ENCODE data around the gene ABCA2.

Gene ABCA2, protein sequence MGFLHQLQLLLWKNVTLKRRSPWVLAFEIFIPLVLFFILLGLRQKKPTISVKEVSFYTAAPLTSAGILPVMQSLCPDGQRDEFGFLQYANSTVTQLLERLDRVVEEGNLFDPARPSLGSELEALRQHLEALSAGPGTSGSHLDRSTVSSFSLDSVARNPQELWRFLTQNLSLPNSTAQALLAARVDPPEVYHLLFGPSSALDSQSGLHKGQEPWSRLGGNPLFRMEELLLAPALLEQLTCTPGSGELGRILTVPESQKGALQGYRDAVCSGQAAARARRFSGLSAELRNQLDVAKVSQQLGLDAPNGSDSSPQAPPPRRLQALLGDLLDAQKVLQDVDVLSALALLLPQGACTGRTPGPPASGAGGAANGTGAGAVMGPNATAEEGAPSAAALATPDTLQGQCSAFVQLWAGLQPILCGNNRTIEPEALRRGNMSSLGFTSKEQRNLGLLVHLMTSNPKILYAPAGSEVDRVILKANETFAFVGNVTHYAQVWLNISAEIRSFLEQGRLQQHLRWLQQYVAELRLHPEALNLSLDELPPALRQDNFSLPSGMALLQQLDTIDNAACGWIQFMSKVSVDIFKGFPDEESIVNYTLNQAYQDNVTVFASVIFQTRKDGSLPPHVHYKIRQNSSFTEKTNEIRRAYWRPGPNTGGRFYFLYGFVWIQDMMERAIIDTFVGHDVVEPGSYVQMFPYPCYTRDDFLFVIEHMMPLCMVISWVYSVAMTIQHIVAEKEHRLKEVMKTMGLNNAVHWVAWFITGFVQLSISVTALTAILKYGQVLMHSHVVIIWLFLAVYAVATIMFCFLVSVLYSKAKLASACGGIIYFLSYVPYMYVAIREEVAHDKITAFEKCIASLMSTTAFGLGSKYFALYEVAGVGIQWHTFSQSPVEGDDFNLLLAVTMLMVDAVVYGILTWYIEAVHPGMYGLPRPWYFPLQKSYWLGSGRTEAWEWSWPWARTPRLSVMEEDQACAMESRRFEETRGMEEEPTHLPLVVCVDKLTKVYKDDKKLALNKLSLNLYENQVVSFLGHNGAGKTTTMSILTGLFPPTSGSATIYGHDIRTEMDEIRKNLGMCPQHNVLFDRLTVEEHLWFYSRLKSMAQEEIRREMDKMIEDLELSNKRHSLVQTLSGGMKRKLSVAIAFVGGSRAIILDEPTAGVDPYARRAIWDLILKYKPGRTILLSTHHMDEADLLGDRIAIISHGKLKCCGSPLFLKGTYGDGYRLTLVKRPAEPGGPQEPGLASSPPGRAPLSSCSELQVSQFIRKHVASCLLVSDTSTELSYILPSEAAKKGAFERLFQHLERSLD (N-terminal part only)

GRCh38 chr9:137027369-137028262, at the start of gene ABCA2:
TSS of gene ABCA2 (minus strand) at chr9:137028237. CDS start at chr9:137028140, 97 bp downstream.
- TF ChIP-seq, protein P1, sequence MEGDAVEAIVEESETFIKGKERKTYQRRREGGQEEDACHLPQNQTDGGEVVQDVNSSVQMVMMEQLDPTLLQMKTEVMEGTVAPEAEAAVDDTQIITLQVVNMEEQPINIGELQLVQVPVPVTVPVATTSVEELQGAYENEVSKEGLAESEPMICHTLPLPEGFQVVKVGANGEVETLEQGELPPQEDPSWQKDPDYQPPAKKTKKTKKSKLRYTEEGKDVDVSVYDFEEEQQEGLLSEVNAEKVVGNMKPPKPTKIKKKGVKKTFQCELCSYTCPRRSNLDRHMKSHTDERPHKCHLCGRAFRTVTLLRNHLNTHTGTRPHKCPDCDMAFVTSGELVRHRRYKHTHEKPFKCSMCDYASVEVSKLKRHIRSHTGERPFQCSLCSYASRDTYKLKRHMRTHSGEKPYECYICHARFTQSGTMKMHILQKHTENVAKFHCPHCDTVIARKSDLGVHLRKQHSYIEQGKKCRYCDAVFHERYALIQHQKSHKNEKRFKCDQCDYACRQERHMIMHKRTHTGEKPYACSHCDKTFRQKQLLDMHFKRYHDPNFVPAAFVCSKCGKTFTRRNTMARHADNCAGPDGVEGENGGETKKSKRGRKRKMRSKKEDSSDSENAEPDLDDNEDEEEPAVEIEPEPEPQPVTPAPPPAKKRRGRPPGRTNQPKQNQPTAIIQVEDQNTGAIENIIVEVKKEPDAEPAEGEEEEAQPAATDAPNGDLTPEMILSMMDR (IDR thresholded peaks at IDR 0.05), result no peak

DNA sequence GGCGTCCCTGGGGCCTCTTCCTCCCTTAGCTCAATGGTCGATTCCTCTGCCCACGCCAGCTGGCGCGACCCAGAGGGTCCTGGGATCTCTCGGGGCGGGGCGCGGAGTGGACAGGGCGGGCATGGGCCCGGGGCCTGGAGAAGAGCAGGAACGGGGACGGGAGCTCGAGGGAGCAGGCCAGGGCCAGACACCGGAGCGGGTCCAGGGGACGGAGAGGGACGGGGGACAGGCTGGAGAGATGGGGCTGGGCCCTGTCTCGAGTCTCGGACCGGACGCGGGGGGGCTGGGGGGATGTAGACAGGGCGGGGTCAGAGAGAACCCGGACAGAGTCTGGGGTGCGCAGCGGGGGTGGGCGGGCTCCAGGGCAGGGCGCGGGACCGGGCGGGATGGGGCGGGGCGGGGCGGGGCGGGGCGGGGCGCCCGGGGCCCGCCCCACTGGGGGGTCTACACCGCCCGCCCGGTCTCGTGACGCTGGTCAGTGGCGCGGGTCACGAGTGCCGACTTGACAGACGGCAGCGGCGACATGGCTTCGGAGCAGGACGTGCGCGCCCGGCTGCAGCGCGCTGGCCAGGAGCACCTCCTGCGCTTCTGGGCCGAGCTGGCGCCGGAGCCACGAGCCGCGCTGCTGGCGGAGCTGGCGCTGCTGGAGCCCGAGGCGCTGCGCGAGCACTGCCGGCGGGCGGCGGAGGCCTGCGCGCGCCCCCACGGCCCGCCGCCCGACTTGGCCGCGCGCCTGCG, 49.1 kb upstream of the ABCA2 start, which contains the start of gene UAP1L1:
Gene UAP1L1, plus strand, starts transcription at position 508 of the 738 bp plus-strand sequence. Its CDS starts 16 bp downstream, at position 524.
- TF ChIP-seq, protein P1 (IDR thresholded peaks at IDR 0.05), result no peak

DNA sequence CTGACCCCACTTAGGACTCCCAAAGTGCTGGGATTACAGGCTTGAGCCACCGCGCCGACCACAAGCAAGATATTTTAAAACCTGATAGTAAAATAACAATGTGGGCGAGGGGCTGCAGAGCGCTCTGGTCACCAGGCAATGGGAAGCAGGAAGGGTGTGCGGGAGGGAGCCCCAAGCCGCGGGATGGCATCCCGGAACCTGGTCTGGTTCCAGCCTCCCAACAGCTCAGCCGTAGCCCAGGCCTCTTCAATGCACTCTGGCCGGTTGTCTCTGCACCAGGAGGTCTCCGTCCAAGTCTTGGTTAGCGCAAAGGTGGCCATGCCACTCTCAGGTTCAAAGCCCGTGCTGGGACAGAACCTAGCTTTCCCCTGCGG, 48.6 kb upstream of the ABCA2 start:
- TF ChIP-seq, protein P1 (IDR thresholded peaks at IDR 0.05), result no peak

DNA sequence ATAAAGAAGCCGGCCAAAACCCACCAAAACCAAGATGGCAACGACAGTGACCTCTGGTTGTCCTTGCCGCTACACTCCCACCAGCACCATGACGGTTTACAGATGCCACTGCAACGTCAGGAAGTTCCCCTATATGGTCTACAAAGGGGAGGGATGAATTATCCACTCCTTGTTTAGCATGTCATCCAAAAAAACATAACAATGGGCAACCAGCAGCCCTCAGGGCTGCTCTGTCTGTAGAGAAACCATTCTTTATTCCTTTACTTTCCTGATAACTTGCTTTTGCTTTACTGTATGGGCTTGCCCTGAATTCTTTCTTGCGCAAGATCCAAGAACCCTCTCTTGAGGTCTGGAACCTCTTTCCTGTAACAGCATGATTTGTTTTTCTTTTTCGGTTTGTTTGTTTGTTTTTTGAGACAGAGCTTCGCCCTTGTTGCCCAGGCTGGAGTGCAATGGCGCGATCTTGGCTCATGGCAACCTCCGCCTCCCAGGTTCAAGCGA, 47.3 kb upstream of the ABCA2 start:
- TF ChIP-seq, protein P1 (IDR thresholded peaks at IDR 0.05), result no peak

DNA sequence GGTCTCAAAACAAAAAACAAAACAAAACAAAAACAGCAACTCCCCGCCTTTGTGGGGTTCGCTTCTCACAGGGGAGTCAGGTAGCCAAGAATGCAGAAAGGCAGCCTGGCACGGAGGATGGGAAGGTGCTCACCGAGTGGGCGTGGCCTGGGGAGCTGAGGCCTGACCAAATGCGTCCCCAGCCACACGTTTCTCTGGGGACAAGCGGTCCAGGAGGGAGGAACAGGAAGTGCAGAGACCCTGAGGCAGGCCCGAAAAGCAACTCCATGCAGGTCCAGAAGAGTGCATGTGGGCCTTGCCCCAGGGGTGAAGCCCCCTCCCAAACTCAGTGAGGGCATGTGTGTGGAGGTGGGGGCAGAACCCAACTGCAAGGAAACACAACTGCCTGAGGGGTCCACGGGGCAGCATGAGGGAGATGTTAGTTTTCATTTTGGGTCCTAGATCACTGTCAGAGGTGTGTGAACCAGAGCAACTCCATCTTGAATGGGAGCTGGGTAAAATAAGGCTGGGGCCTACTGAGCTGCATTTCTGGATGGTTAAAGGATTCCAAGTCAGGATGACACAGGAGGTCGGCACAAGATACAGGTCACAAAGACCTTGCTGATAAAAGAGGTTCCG, 46.7 kb upstream of the ABCA2 start:
- TF ChIP-seq, protein P1 (IDR thresholded peaks at IDR 0.05), result no peak

DNA sequence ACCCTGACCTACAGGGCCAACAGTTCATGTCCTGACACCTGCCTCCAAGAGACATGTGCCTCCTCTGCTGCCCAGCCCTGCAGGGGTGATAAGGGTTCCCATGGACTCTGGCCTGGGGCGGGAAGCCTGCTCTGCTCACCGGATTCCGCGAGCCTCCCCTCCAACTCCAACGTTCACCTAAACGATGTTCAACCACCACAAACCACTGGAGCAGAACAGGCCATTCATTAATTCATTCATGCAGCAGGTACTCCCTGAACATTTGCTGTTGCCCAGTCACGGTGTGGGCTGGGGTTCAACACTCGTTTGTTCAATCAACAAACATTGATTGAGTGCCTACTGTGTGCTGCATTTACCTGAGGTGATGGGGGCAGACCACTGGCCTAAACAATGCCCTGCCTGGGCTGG, 46.0 kb upstream of the ABCA2 start:
- TF ChIP-seq, protein P1 (IDR thresholded peaks at IDR 0.05), result no peak
